Neuronal stem cell (in vitro differentiated cells): ENCODE results near the gene DROSHA.
A peak's percentile ranks its signal among the peaks of the same experiment; 100 is the strongest.

ENCODE experiments used
- DNase-seq: peaks from one replicate; pipeline ENCODE4 v3.0.0-alpha.2; 2013; ENCODE audit warnings: low spot score
- H2AFZ ChIP-seq: one replicate; pipeline ENCODE4 v1.6.1; 2013; ENCODE audit warnings: mild to moderate bottlenecking, low read length, inconsistent platforms
- H2AK5ac ChIP-seq: 2 replicates; pipeline ENCODE4 v1.6.1; 2013; ENCODE audit warnings: low read depth, mild to moderate bottlenecking, inconsistent platforms, low read length, moderate library complexity, mixed read lengths
- H2BK120ac ChIP-seq: 2 replicates; pipeline ENCODE4 v1.6.1; 2013; ENCODE audit warnings: low read depth, mild to moderate bottlenecking, inconsistent platforms, low read length, moderate library complexity, mixed read lengths
- H2BK12ac ChIP-seq: one replicate; pipeline ENCODE4 v1.6.1; 2013; ENCODE audit warnings: low read length, inconsistent platforms
- H2BK15ac ChIP-seq: 2 replicates; pipeline ENCODE4 v1.6.1; 2013; ENCODE audit warnings: mild to moderate bottlenecking, low read length, inconsistent platforms, mixed read lengths
- H2BK5ac ChIP-seq: one replicate; pipeline ENCODE4 v1.6.1; 2013; ENCODE audit warnings: inconsistent platforms, mild to moderate bottlenecking, low read length, moderate library complexity
- H3K14ac ChIP-seq: one replicate; pipeline ENCODE4 v1.6.1; 2013; ENCODE audit warnings: low read length, inconsistent platforms
- H3K18ac ChIP-seq: 2 replicates; pipeline ENCODE4 v1.6.1; 2013; ENCODE audit warnings: low read length, inconsistent platforms
- H3K23ac ChIP-seq: 2 replicates; pipeline ENCODE4 v1.6.1; 2013; ENCODE audit warnings: low read depth, mild to moderate bottlenecking, mixed read lengths, low read length, inconsistent platforms; ENCODE audit not compliant: poor library complexity
- H3K27ac ChIP-seq: replicated peaks from 3 replicates; pipeline ENCODE4 v1.5.1; 2013; ENCODE audit warnings: low read length, inconsistent platforms
- H3K27me3 ChIP-seq, 3 experiments: 2 replicates each; pipeline ENCODE4 v1.6.1; 2013; ENCODE audit warnings: low read length in 3 of 3, mild to moderate bottlenecking in 2 of 3, inconsistent platforms in 1 of 3, low read depth in 1 of 3, mixed read lengths in 1 of 3, moderate library complexity in 1 of 3; ENCODE audit not compliant: control insufficient read depth in 3 of 3, insufficient read depth in 3 of 3
- H3K36me3 ChIP-seq, 2 donors: replicated peaks in 1 of 2; 2 replicates each; pipeline ENCODE4 v1.6.1; 2013; ENCODE audit warnings: low read length in 2 of 2; ENCODE audit not compliant: control insufficient read depth in 2 of 2, insufficient read depth in 2 of 2
- H3K4ac ChIP-seq: 2 replicates; pipeline ENCODE4 v1.6.1; 2013; ENCODE audit warnings: inconsistent platforms, mild to moderate bottlenecking, low read length, moderate library complexity
- H3K4me1 ChIP-seq, 2 donors: 1 replicate in 1 of 2; 2 replicates in 1 of 2; pipeline ENCODE4 v1.6.1; 2013; ENCODE audit warnings: low read length in 2 of 2, low read depth in 1 of 2; ENCODE audit not compliant: control insufficient read depth in 2 of 2, insufficient read depth in 1 of 2
- H3K4me2 ChIP-seq: one replicate; pipeline ENCODE4 v1.6.1; 2013; ENCODE audit warnings: mild to moderate bottlenecking, low read length, inconsistent platforms; ENCODE audit not compliant: insufficient read depth, poor library complexity, severe bottlenecking
- H3K4me3 ChIP-seq, 2 donors: 2 replicates each; pipeline ENCODE4 v1.5.1; 2013; ENCODE audit warnings: low read length in 2 of 2, mild to moderate bottlenecking in 2 of 2, inconsistent platforms in 1 of 2, moderate library complexity in 1 of 2
- H3K79me1 ChIP-seq: one replicate; pipeline ENCODE4 v1.6.1; 2013; ENCODE audit warnings: low read depth, mild to moderate bottlenecking, inconsistent platforms, low read length, moderate library complexity
- H3K9ac ChIP-seq: one replicate; pipeline ENCODE4 v1.6.1; 2013; ENCODE audit warnings: mild to moderate bottlenecking, low read depth, low read length, inconsistent platforms; ENCODE audit not compliant: poor library complexity
- H3K9me3 ChIP-seq, 2 donors: replicated peaks in 1 of 2; 2 replicates each; pipeline versions ENCODE3 to v1.6.1; 2013; ENCODE audit warnings: low read length in 2 of 2, mild to moderate bottlenecking in 2 of 2, inconsistent platforms in 1 of 2, low read depth in 1 of 2, mixed read lengths in 1 of 2, moderate library complexity in 1 of 2; ENCODE audit not compliant: control insufficient read depth in 2 of 2, insufficient read depth in 1 of 2
- H4K8ac ChIP-seq: one replicate; pipeline ENCODE4 v1.6.1; 2013; ENCODE audit warnings: low read depth, mild to moderate bottlenecking, inconsistent platforms, low read length, moderate library complexity
- H4K91ac ChIP-seq: one replicate; pipeline ENCODE4 v1.6.1; 2013; ENCODE audit warnings: low read length, low read depth, mild to moderate bottlenecking, inconsistent platforms; ENCODE audit not compliant: poor library complexity
- WGBS, 2 donors: extraction: QIAGEN DNeasy Blood & Tissue Kit; methylation state at CpG; one replicate each; pipeline ENCODE4 v1.1.7; 2013; ENCODE audit warnings: missing lambda C conversion rate in 2 of 2, mixed read lengths in 1 of 2; ENCODE audit not compliant: insufficient read length in 2 of 2, insufficient replicate concordance in 1 of 2; ENCODE audit errors: extremely low coverage in 2 of 2; 5-methylcytosine and 5-hydroxymethylcytosine counted together

The DROSHA gene

DNA sequence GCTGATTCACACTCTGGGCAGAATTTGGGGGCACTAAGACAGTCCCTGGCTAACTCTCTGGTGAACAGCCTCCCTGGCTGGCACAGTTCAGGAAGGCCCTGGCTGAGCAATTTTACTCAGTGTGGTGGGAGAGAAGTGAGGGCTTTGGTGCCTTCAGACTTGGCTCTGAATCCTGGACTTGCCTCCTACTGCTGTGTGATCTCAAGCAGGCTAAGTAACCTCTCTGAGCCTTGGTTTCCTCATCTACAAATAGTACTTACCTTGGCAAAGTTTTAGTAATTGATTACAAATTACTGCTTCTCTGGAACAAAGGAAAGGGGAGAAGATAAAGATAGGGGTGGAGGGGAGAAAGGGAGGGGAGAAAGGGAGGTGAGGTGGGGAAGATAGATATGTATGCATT, 153.8 kb downstream of the DROSHA start:
- H3K18ac ChIP-seq: no peak overlapping the region
- H2BK5ac ChIP-seq: peak overlapping the region; percentile 7
- H2BK15ac ChIP-seq: no peak overlapping the region
- no peak overlapping the region for H2BK120ac ChIP-seq
- H2AFZ ChIP-seq: no peak overlapping the region
- no peak for DNase-seq
- no peak overlapping the region for H2BK12ac ChIP-seq
- no peak overlapping the region for H3K4me2 ChIP-seq
- no peaks in the 10 kb centered on the region for H3K27me3 ChIP-seq
- H2AK5ac ChIP-seq: peak overlapping the region; percentile 78
- no peak overlapping the region for H3K4ac ChIP-seq
- no peak overlapping the region for H4K8ac ChIP-seq
- no peak overlapping the region for H3K4me3 ChIP-seq
- H4K91ac ChIP-seq: peak overlapping the region; percentile 8
- no peaks in the 10 kb centered on the region for H3K9me3 ChIP-seq
- no peak overlapping the region for H3K23ac ChIP-seq
- no peaks in the 10 kb centered on the region for H3K79me1 ChIP-seq
- H3K14ac ChIP-seq: no peak overlapping the region
- H3K4me1 ChIP-seq: peaks cover 7 to 12% of the 10 kb centered on the region in 2 donors
- no peaks in the 10 kb centered on the region for H3K36me3 ChIP-seq
- no peak overlapping the region for H3K27ac ChIP-seq
- H3K9ac ChIP-seq: peak overlapping the region; percentile 25

DNA sequence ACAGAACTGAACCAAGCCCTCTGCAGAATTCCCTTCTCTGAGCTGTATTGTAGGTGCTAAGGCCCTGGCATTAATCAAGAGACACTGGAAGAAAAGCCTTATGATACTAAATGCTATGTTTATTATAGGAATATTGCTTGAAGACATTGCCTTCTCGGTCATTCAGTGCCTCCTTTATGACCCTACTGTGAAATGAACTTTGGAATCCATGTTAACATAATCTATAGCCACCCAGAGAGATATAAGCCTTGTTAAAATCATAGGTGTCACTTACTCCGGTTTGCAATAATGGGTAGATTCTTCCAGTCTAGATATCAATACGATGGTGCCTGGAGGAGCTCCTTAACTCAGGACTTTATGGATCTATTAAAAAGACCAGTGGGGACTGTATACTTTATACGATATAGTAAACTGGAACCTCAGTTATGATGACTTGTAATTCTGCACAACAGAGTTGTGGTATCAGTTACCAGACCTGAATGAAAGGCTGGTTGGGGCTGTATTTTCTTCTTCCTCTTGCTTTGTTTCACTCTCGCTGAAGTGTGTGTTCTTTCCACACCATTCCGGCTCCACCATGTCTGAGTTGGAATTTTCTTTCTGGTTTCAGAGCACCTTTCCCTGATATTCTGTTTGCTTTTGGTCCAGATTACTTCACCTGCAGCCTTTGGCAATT, 154.5 kb downstream of the DROSHA start:
- Histone ChIP-seq H3K18ac (no peak overlapping the region), H3K9me3 (no peaks in the 10 kb centered on the region), H3K4me1 (peaks cover 6 to 7% of the 10 kb centered on the region in 2 donors), H3K23ac (no peak overlapping the region), H3K36me3 (no peaks in the 10 kb centered on the region), H3K14ac (no peak overlapping the region), H3K27ac (no peak overlapping the region), H4K91ac (no peak overlapping the region), H3K4ac (no peak overlapping the region), H2BK15ac (no peak overlapping the region), H2AFZ (no peak overlapping the region), H2BK120ac (no peak overlapping the region), H2AK5ac (no peak overlapping the region), H3K4me2 (no peak overlapping the region), H3K79me1 (no peaks in the 10 kb centered on the region), H3K9ac (no peak overlapping the region), H2BK12ac (no peak overlapping the region), H3K27me3 (no peaks in the 10 kb centered on the region), H4K8ac (no peak overlapping the region), H3K4me3 (no peak overlapping the region), H2BK5ac (peak overlapping the region; percentile 7)
- WGBS, 2 donors: no CpG with 5 or more reads among the region's 6 CpGs
- no peak for DNase-seq

DNA sequence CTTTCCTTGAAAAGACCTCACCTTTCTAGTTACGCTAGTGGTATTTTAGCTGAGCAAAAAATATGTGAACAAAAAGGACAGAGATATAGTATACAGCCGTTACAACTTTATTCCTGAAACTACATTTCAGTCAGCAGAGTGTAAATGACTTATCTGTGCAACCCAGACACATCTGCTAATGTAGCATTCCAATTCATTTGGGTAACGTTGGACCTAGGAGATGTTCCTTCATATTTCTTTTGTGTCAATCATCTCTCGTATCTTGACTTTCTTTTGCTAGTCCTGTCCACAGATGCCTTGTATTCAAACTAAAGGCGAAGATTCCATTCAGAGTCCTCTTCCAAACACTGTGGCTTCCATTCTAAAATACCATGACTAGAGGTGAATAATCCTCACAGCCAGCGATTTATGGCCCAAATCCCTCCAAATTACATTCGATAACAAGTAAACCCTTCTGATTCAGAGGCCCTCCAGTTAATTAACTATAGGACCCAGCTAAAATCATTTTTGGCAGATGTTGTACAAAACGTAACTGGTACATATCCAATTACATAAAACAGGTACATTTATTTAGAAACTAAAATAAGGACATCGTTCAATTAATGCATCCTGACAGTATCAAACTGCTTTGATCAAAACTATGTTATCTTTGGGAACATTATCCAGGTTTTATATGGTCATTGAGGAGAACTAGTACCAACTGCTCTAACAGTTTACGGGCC, 155.7 kb downstream of the DROSHA start:
- WGBS, 2 donors: no CpG with 5 or more reads among the region's 10 CpGs
- H4K91ac ChIP-seq: no peak overlapping the region
- H4K8ac ChIP-seq: no peak overlapping the region
- H2BK5ac ChIP-seq: no peak overlapping the region
- no peak overlapping the region for H2BK120ac ChIP-seq
- H3K14ac ChIP-seq: no peak overlapping the region
- H3K27me3 ChIP-seq: no peaks in the 10 kb centered on the region
- H3K9me3 ChIP-seq: no peaks in the 10 kb centered on the region
- H3K36me3 ChIP-seq: no peaks in the 10 kb centered on the region
- no peak overlapping the region for H3K23ac ChIP-seq
- no peak overlapping the region for H3K4me3 ChIP-seq
- H2BK12ac ChIP-seq: no peak overlapping the region
- H2BK15ac ChIP-seq: no peak overlapping the region
- no peak overlapping the region for H3K4me2 ChIP-seq
- H3K9ac ChIP-seq: no peak overlapping the region
- H3K18ac ChIP-seq: no peak overlapping the region
- no peak for DNase-seq
- no peak overlapping the region for H3K27ac ChIP-seq
- H3K4ac ChIP-seq: no peak overlapping the region
- no peak overlapping the region for H2AK5ac ChIP-seq
- H3K79me1 ChIP-seq: no peaks in the 10 kb centered on the region
- H3K4me1 ChIP-seq: no peaks in the 10 kb centered on the region
- no peak overlapping the region for H2AFZ ChIP-seq

DNA sequence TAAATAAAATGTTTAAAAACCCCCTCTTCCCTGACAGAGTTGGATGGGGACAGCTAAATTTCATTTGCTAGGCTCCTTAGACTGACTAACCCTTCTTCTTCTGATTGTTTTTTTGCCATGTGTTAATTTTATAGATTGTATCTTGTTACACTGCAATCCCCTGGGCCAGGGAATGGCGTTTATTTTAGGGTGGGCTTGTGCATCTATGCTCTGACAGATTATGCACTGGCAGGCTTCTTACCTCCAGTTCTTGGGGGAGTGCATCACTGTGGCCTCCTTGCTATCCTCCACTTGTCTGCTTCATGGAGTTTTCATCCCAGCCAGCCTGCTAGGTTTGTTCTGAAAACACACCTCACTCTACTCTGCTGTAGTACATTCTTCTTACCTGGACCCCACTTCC, 159.8 kb downstream of the DROSHA start:
- Histone ChIP-seq H3K4me1 (peaks cover 0 to 6% of the 10 kb centered on the region in 2 donors), H3K27ac (no peak overlapping the region), H3K27me3 (no peaks in the 10 kb centered on the region), H4K91ac (no peak overlapping the region), H3K36me3 (no peaks in the 10 kb centered on the region), H3K4me2 (no peak overlapping the region), H2BK5ac (no peak overlapping the region), H2BK12ac (no peak overlapping the region), H3K4ac (no peak overlapping the region), H3K18ac (no peak overlapping the region), H2BK15ac (no peak overlapping the region), H2AFZ (no peak overlapping the region), H3K9ac (no peak overlapping the region), H3K4me3 (no peak overlapping the region), H3K23ac (no peak overlapping the region), H3K14ac (no peak overlapping the region), H3K79me1 (no peaks in the 10 kb centered on the region), H2BK120ac (no peak overlapping the region), H2AK5ac (no peak overlapping the region), H4K8ac (no peak overlapping the region), H3K9me3 (no peaks in the 10 kb centered on the region)
- WGBS, 2 donors: no CpG with 5 or more reads among the region's 1 CpG
- DNase-seq: no peak
